K562 (cell line): ENCODE data around the gene AKT1. TPM values are rescaled to one million over a fixed set of nuclear protein-coding genes. Genes with fewer than 3 reads are reported as not detected.
"Not testable (repeated sequence)": the region's sequence is repeated elsewhere in the genome, so short reads cannot be mapped to it uniquely, and the experiment has no call there.

ENCODE experiments used
- CXXC5 ChIP-seq: fragments of 250-450 bp; sonication (Bioruptor Pico); IDR thresholded peaks from 2 replicates; pipeline ENCODE4 v1.8.0; 2022; ENCODE audit warnings: inconsistent platforms, mild to moderate bottlenecking, moderate library complexity
- E2F4 ChIP-seq: sonication (generic); formaldehyde crosslinking; IDR thresholded peaks from 2 replicates; pipeline ENCODE4 v1.8.0; 2022; ENCODE audit warnings: mild to moderate bottlenecking, low read depth, missing genetic modification reagents
- EGR1 ChIP-seq: fragments of 450-650 bp; conservative IDR thresholded peaks from 2 replicates; pipeline ENCODE4 v1.6.1; 2017; ENCODE audit warnings: mild to moderate bottlenecking
- FOXK2 ChIP-seq, 2 experiments: fragments of 450-650 bp; IDR thresholded peaks in 1 of 2; conservative IDR thresholded peaks in 1 of 2; 2 replicates each; pipeline ENCODE4 v1.6.1; 2016; ENCODE audit warnings: low read depth in 2 of 2, mild to moderate bottlenecking in 1 of 2
- ID3 ChIP-seq, 2 experiments: fragments of 250-450 bp in 1 of 2; fragments of 450-650 bp in 1 of 2; sonication (Bioruptor Pico) in 1 of 2; IDR thresholded peaks; 2 replicates each; pipeline versions ENCODE4 v1.6.1 to v1.8.0; 2016 to 2021; ENCODE audit warnings: mild to moderate bottlenecking in 2 of 2, moderate library complexity in 2 of 2, missing compliant biosample characterization in 1 of 2, missing genetic modification characterization in 1 of 2
- MXD1 ChIP-seq: fragments of 250-450 bp; sonication (Bioruptor Pico); IDR thresholded peaks from 2 replicates; pipeline ENCODE4 v1.8.0; 2021; ENCODE audit warnings: borderline replicate concordance, mild to moderate bottlenecking, moderate library complexity; ENCODE audit not compliant: poor library complexity, severe bottlenecking
- MYC ChIP-seq, 2 experiments: fragments of 250-450 bp in 1 of 2; sonication (Bioruptor Pico) in 1 of 2; IDR thresholded peaks; 2 replicates each; pipeline versions ENCODE4 v1.5.1 to v1.6.1; 2012 to 2021; ENCODE audit warnings: low read depth in 2 of 2, borderline replicate concordance in 1 of 2, improper control_type of control experiment in 1 of 2, low read length in 1 of 2, mild to moderate bottlenecking in 1 of 2, moderate library complexity in 1 of 2
- POLR2G ChIP-seq: fragments of 200-400 bp; formaldehyde crosslinking; IDR thresholded peaks from 2 replicates; pipeline ENCODE4 v1.6.1; 2017; ENCODE audit warnings: low read depth, mild to moderate bottlenecking, antibody characterized with exemption, low read length, moderate library complexity
- PTBP1 ChIP-seq: fragments of 200-400 bp; formaldehyde crosslinking; IDR thresholded peaks from 2 replicates; pipeline ENCODE4 v1.6.1; 2017; ENCODE audit warnings: low read depth, low read length
- RHOXF2B ChIP-seq: fragments of 250-450 bp; sonication (Bioruptor Pico); conservative IDR thresholded peaks from 2 replicates; pipeline ENCODE4 v1.5.1; 2021
- SRF ChIP-seq, 2 experiments: fragments of 250-450, 450-650 bp in 1 of 2; sonication (Bioruptor Pico) in 1 of 2; sonication (generic) in 1 of 2; formaldehyde crosslinking; IDR thresholded peaks; 2 replicates each; pipeline versions ENCODE4 v1.5.0 to v1.5.1; 2020 to 2022; ENCODE audit warnings: mild to moderate bottlenecking in 1 of 2, missing genetic modification reagents in 1 of 2
- TFAP4 ChIP-seq: sonication (generic); formaldehyde crosslinking; IDR thresholded peaks from 2 replicates; pipeline ENCODE4 v1.8.0; 2022; ENCODE audit warnings: missing genetic modification reagents, mild to moderate bottlenecking, moderate library complexity, borderline replicate concordance
- TRIM24 ChIP-seq, 2 experiments: fragments of 450-650 bp; IDR thresholded peaks; 2 replicates each; pipeline ENCODE4 v1.6.1; 2016
- VEZF1 ChIP-seq: fragments of 200-800 bp; sonication (Bioruptor generic); IDR thresholded peaks from 2 replicates; pipeline ENCODE4 v1.6.1; 2017; ENCODE audit warnings: missing genetic modification characterization, missing compliant biosample characterization
- ZBTB9 ChIP-seq: fragments of 450-650 bp; formaldehyde crosslinking; IDR thresholded peaks from 2 replicates; pipeline ENCODE4 v1.4.0; 2020; ENCODE audit warnings: mild to moderate bottlenecking, moderate library complexity
- ZFX ChIP-seq: sonication (generic); formaldehyde crosslinking; IDR thresholded peaks from 2 replicates; pipeline ENCODE4 v1.8.0; 2022; ENCODE audit warnings: mild to moderate bottlenecking, missing genetic modification reagents, moderate library complexity
- ZNF224 ChIP-seq: sonication (generic); formaldehyde crosslinking; IDR thresholded peaks from 2 replicates; pipeline ENCODE4 v1.8.0; 2022; ENCODE audit warnings: mild to moderate bottlenecking, missing genetic modification reagents
- ZNF431 ChIP-seq: sonication (generic); formaldehyde crosslinking; IDR thresholded peaks from 2 replicates; pipeline ENCODE4 v1.8.0; 2022; ENCODE audit warnings: mild to moderate bottlenecking, missing genetic modification reagents
- polyA plus RNA-seq, 8 experiments: library from polyadenylated mRNA; depleted of rRNA in 4 of 8; stranded (reverse) in 5 of 8; unstranded in 3 of 8; fragments of >200 nt; fragmentation: Nextera tagmentation in 2 of 8; fragmentation: Illumina TruSeq in 1 of 8; extraction: Ambion mirVana in 2 of 8; extraction: Trizol in 1 of 8; gene quantifications; 2 replicates each; pipeline versions ENCODE4 v1.2.1 to v1.2.3, GENCODE V29; 2011 to 2014; ENCODE audit warnings: inconsistent platforms in 1 of 8, missing spikeins in 1 of 8
- total RNA-seq, 7 experiments: library from RNA; depleted of rRNA in 6 of 7; stranded (reverse); fragments of >200 nt in 6 of 7; fragmentation: Illumina TruSeq in 2 of 7; extraction: Trizol in 2 of 7; gene quantifications; 2 replicates each; pipeline versions ENCODE4 v1.2.1 to v1.2.3, GENCODE V29; 2011 to 2021; ENCODE audit warnings: low replicate concordance in 1 of 7

The AKT1 gene
- total and polyA plus RNA-seq, 9 of the 15 experiments (the other 6 are each of a cell fraction or from before 2014, with no cell fraction given): 0.49 to 132 (median 75.1) TPM

GRCh38 chr14:104729176-104729834 lies 66.2 kb downstream of the AKT1 start (continued):
- TF ChIP-seq ZBTB9 (peak; percentile 79; the same call in 1 of the 2 replicates), TRIM24 (IDR thresholded peaks at IDR 0.05) (peak in 1 of 2 experiments; percentile 45; a peak in 1 of 4 replicates), FOXK2 (conservative IDR thresholded peaks at IDR 0.05 in 1 of 2, IDR thresholded peaks at IDR 0.05 in 1 of 2; ENCODE audit: low read depth in 2 of 2) (0 out of 4 replicates have a peak, but pooled peaks of 1 of the 2 experiments have one; percentile 11), ID3 (tag; IDR thresholded peaks at IDR 0.05) (peak; percentile 86), RHOXF2B (CRISPR knock-in tag) (0 out of 2 replicates have a peak, but pooled peaks have one; percentile 58), SRF (CRISPR knock-in tag; IDR thresholded peaks at IDR 0.05) (0 out of 4 replicates have a peak, but pooled peaks of 1 of the 2 experiments have one; percentile 25), ZFX (CRISPR knock-in tag) (peak; percentile 61), PTBP1 (0 out of 2 replicates have a peak, but pooled peaks have one; percentile 17), ZNF224 (CRISPR knock-in tag) (0 out of 2 replicates have a peak, but pooled peaks have one; percentile 79), E2F4 (CRISPR knock-in tag) (peak; percentile 66; the same call in 1 of the 2 replicates), MXD1 (CRISPR knock-in tag) (peak; percentile 35), CXXC5 (CRISPR knock-in tag) (peak; percentile 81), POLR2G (peak; percentile 77), TFAP4 (CRISPR knock-in tag) (peak; percentile 87), ZNF431 (peak; percentile 63; the same call in 1 of the 2 replicates), MYC (IDR thresholded peaks at IDR 0.05; ENCODE audit: low read depth, low read length) (peak; percentile 97), MYC (CRISPR knock-in tag; IDR thresholded peaks at IDR 0.05; ENCODE audit: borderline replicate concordance, low read depth) (peak; percentile 67; the same call in 1 of the 2 replicates), VEZF1 (CRISPR knock-in tag) (peak; percentile 84), EGR1 (peak; percentile 95)
- TF ChIP-seq ID3 (CRISPR knock-in tag; IDR thresholded peaks at IDR 0.05): not testable (repeated sequence)
